GM12872 (cell line): Measurements from ENCODE around the gene TEAD1.

Source experiments
- TF ChIP-seq, protein P1 (sequence below): IDR thresholded peaks from 3 replicates; pipeline ENCODE4 v1.5.1; 2011; ENCODE audit warnings: low read depth, mild to moderate bottlenecking, low read length, moderate library complexity; ENCODE audit not compliant: insufficient read depth

Gene TEAD1

DNA sequence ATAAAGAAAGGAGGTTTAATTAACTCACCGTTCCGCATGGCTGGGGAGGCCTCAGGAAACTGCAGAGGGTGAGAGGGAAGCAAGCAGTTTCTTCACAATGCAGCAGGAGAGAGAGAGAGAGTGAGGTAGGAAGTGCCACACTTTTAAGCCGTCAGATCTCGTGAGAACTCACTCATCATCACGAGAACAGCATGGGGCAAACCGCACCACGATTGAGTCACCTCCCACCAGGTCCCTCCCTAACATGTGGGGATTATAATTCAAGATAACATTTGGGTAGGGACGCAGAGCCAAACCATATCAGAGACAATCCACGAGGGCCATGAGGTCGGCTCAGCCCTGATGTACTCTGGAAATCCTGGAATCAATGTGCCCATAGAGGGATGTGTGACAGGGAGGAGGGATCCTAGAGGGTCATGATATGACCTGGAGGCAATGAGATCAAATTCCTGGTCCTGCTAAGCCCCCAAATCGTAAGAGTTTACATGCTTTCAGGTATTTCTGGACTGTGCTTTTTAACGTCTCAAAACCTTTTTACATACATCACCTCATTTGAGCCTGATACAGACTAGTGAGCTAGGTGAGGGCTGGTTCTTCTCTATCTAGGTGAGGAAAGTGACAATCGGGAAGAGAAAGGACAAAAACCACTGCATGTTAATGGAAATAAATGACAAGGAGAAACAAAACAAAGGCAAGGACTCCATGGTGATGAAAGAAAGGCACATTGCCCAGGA lies 315.4 kb downstream of the TEAD1 start:
- TF ChIP-seq, protein P1, sequence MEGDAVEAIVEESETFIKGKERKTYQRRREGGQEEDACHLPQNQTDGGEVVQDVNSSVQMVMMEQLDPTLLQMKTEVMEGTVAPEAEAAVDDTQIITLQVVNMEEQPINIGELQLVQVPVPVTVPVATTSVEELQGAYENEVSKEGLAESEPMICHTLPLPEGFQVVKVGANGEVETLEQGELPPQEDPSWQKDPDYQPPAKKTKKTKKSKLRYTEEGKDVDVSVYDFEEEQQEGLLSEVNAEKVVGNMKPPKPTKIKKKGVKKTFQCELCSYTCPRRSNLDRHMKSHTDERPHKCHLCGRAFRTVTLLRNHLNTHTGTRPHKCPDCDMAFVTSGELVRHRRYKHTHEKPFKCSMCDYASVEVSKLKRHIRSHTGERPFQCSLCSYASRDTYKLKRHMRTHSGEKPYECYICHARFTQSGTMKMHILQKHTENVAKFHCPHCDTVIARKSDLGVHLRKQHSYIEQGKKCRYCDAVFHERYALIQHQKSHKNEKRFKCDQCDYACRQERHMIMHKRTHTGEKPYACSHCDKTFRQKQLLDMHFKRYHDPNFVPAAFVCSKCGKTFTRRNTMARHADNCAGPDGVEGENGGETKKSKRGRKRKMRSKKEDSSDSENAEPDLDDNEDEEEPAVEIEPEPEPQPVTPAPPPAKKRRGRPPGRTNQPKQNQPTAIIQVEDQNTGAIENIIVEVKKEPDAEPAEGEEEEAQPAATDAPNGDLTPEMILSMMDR: no peak

DNA sequence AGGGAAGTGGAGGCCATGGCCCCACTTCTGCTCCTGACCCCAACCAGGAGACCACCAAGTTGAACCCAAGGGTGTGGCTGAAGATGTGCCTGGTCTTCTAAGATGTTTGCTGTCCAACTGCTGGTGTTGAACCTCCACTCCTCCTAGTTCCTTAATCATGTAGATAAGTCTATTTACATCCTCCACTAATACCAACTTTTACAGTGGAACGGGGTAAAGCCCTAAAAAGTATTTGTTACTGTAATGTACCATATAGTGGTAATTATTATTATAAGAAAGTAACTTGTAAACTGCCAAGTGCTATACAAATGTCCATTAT lies 315.9 kb downstream of the TEAD1 start:
- TF ChIP-seq, protein P1: no peak

DNA sequence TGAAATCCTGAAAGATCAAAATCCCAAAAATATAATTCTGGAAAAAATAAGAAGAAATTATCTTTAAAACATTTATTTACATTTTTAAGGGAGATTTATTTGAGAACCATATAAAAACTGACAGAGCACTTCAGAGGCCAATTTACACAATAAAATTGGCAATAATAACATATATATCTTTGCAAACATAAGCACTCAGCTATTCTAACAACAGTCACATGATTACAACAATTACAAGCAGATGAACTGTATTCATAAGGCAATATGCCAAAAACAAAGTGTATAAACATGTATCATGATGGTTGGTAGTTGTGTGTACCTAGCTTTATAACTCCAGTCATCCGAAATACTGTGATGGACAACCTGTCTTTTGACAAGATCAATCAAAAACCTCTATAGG lies 317.2 kb downstream of the TEAD1 start:
- TF ChIP-seq, protein P1: no peak

- TF ChIP-seq, protein P1: no peak
These were observed 319.4 kb downstream of the TEAD1 start for GRCh38 chr11:12993626-12994025.
